ENCODE data around the gene KCNJ18.
"Not testable (repeated sequence)": the region's sequence is repeated elsewhere in the genome, so short reads cannot be mapped to it uniquely, and the experiment has no call there.

GRCh38 chr17:21744621-21745020, 52.3 kb downstream of the KCNJ18 start:
- TF ChIP-seq CTCF (IDR thresholded peaks at IDR 0.05); POLR2AphosphoS5 (IDR thresholded peaks at IDR 0.05; ENCODE audit: low read depth, low read length); TCF7L2 (IDR thresholded peaks at IDR 0.05; ENCODE audit: low read depth, low read length): not testable (repeated sequence)
